ENCODE results near the gene PARK7.

PARK7 gene

DNA sequence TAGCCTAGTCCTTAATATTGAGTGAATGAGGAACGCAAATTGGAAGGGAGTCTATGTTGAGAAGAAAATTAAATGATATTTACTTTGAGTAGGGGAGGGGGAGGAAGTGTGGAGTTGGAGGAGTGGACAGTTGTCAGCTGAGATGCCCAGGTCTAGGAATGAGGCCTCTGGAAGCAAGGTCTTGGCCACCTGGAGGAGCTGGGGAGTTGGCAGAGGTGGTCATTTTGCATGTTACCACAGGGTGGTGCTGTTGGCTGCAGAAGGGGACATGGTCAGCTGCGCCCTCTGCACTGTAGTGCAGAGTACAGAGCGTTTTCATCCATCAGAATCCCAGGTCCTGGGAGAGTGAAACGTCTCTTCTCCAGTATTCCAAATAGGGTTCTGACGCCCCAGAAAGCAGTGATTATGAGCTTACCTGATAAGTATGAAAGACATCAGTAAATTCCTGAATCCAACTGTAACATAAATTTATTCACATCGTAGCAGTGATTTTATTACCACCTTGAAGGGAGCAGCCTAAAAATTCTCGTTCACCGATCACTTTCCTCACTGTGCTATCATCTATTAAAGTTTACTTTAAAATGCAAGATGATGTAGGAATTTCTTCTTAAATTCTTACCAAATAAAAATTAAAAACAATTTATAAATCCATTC is 13.8 kb downstream of the PARK7 start:
- in situ Hi-C loops (cut with MboI; ENCODE audit: low pct_unique_long_range_greater_than_20kb, low sequenced_read_pairs, unreplicated experiment), result no loop called here
- peak; percentile 48 for DNase-seq (ENCODE audit: low spot score)
- TF ChIP-seq, protein P1, sequence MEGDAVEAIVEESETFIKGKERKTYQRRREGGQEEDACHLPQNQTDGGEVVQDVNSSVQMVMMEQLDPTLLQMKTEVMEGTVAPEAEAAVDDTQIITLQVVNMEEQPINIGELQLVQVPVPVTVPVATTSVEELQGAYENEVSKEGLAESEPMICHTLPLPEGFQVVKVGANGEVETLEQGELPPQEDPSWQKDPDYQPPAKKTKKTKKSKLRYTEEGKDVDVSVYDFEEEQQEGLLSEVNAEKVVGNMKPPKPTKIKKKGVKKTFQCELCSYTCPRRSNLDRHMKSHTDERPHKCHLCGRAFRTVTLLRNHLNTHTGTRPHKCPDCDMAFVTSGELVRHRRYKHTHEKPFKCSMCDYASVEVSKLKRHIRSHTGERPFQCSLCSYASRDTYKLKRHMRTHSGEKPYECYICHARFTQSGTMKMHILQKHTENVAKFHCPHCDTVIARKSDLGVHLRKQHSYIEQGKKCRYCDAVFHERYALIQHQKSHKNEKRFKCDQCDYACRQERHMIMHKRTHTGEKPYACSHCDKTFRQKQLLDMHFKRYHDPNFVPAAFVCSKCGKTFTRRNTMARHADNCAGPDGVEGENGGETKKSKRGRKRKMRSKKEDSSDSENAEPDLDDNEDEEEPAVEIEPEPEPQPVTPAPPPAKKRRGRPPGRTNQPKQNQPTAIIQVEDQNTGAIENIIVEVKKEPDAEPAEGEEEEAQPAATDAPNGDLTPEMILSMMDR (IDR thresholded peaks at IDR 0.05; ENCODE audit: extremely low read depth, insufficient read depth, missing control alignments), result peak; percentile 77

DNA sequence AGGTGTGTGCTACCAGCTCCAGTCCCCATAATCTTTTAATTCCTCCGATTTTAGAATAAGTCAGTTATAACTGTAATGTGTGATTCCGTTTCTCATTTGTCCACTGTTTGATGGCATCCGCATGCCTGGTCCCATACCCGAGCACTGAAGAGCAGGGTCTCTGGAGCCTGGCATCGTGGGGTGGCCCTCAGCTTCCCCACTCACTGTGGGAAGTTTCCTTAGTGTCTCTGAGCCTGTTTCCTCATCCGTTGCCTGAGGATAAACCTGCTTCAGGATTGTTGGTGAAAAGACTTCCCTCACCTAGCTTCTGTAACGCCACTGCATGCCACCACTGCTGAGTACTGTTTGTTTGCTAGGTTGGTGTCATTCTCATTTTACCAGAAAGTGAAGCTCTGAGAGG is 19.5 kb downstream of the PARK7 start:
- no peak for DNase-seq (ENCODE audit: low spot score)
- in situ Hi-C loops (cut with MboI; ENCODE audit: low pct_unique_long_range_greater_than_20kb, low sequenced_read_pairs, unreplicated experiment), result no loop called here
- TF ChIP-seq, protein P1 (IDR thresholded peaks at IDR 0.05; ENCODE audit: extremely low read depth, insufficient read depth, missing control alignments), result no peak

- TF ChIP-seq, protein P1 (IDR thresholded peaks at IDR 0.05; ENCODE audit: extremely low read depth, insufficient read depth, missing control alignments), result no peak
- in situ Hi-C loops (cut with MboI; ENCODE audit: low pct_unique_long_range_greater_than_20kb, low sequenced_read_pairs, unreplicated experiment), result no loop called here
- DNase-seq (ENCODE audit: low spot score), result no peak
These were observed 21.7 kb downstream of the PARK7 start for GRCh38 chr1:7983086-7983778.

DNA sequence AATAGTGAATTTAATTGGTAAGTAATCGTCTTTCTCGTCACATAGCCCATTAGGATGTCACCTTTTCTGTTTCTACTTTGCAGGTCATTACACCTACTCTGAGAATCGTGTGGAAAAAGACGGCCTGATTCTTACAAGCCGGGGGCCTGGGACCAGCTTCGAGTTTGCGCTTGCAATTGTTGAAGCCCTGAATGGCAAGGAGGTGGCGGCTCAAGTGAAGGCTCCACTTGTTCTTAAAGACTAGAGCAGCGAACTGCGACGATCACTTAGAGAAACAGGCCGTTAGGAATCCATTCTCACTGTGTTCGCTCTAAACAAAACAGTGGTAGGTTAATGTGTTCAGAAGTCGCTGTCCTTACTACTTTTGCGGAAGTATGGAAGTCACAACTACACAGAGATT is 23.3 kb downstream of the PARK7 start:
- TF ChIP-seq, protein P1 (IDR thresholded peaks at IDR 0.05; ENCODE audit: extremely low read depth, insufficient read depth, missing control alignments), result no peak
- in situ Hi-C loops (cut with MboI; ENCODE audit: low pct_unique_long_range_greater_than_20kb, low sequenced_read_pairs, unreplicated experiment), result no loop called here
- no peak for DNase-seq (ENCODE audit: low spot score)

DNA sequence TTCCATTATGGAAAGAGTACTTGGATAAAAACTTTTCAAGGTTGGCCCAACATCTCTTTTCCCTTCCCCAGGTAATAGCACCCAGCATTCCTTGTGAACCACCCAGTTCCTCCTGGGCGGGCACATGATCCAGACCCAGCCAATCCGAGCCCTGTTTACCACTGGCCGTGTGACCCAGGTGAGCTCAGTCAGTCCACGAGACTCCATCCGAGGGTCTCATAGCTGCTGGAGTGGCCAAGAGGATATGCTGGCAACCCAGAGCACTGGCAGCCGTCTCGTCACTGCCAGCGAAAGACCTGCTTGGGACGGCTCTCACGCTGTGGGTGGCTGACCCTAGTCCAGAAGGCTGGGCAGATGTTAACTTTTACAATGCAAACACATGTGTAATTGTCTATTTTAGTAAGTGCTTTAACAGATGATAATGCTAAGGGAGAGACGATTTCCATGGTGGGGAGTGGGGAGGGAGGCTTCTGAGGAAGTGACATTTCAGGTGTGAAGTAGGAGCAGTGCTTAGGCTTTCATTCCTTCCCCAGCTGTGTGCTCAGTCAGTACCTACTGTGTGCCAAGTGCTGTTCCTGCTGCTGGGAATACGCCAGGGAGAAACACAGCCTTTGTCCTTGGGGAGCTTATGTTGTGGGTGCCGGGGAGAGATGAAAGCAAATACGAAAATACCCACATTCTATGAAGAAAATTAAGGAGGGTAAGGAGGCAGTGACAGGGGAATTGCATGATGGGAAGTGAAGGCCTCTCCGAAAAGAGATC is 24.5 kb downstream of the PARK7 start:
- in situ Hi-C loops (cut with MboI; ENCODE audit: low pct_unique_long_range_greater_than_20kb, low sequenced_read_pairs, unreplicated experiment), result no loop called here
- TF ChIP-seq, protein P1 (IDR thresholded peaks at IDR 0.05; ENCODE audit: extremely low read depth, insufficient read depth, missing control alignments), result no peak
- DNase-seq (ENCODE audit: low spot score), result no peak

DNA sequence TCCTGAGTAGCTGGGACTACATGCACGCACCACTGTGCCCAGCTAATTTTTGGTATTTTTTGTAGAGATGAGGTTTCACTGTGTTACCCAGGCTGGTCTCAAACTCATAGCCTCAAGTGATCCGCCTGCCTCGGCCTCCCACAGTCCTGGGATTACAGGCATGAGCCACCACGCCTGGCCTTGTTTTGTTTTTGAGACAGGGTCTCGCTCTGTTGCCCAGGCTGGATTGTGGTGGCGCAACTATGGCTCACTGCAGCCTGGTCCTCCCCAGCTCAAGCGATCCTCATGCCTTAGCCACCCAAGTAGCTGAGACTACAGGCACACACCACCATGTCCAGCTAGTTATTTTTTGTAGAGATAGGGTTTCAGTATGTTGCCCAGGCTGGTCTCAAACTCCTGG is 26.0 kb downstream of the PARK7 start:
- in situ Hi-C loops (cut with MboI; ENCODE audit: low pct_unique_long_range_greater_than_20kb, low sequenced_read_pairs, unreplicated experiment), result no loop called here
- DNase-seq (ENCODE audit: low spot score), result no peak
- TF ChIP-seq, protein P1 (IDR thresholded peaks at IDR 0.05; ENCODE audit: extremely low read depth, insufficient read depth, missing control alignments), result no peak

Data from GM13977 (cell line).